ENCODE measurements around the gene KIRREL3. TPM values are rescaled to one million over a fixed set of nuclear protein-coding genes. Genes with fewer than 3 reads are reported as not detected.
A peak's percentile ranks its signal among the peaks of the same experiment; 100 is the strongest.

Gene KIRREL3
- total and polyA plus RNA-seq, 4 donors, result 0.02 to 0.71 (median 0.15) TPM; not detected in 1

GRCh38 chr11:126432525-126432924, 568.0 kb downstream of the KIRREL3 start:
- Histone ChIP-seq H3K27ac (ENCODE audit: low read depth in 1 of 2, low read length in 1 of 2) (peak overlapping the region in 1 of 2 donors; percentile 76), H3K9me3 (ENCODE audit: control insufficient read depth in 4 of 4, insufficient read depth in 3 of 4, low read length in 3 of 4) (no peaks in the 10 kb centered on the region), H3K4me1 (ENCODE audit: control insufficient read depth in 5 of 5, insufficient read depth in 5 of 5, low read length in 5 of 5) (peaks cover 4 to 17% (median 13%) of the 10 kb centered on the region in 5 donors), H3K9ac (ENCODE audit: insufficient read depth in 1 of 2, low read length in 2 of 2) (no peak overlapping the region), H3K27me3 (ENCODE audit: control insufficient read depth in 3 of 3, insufficient read depth in 3 of 3, low read length in 2 of 3) (no peaks in the 10 kb centered on the region), H3K4me3 (no peak overlapping the region), H3K36me3 (ENCODE audit: control insufficient read depth in 4 of 4, insufficient read depth in 4 of 4, low read length in 4 of 4) (peaks cover 0 to 6% (median 0%) of the 10 kb centered on the region in 4 donors)
- ATAC-seq (ENCODE audit: insufficient read depth, low FRiP score) (no peak), DNase-seq (no peak)
- TF ChIP-seq CTCF (IDR thresholded peaks at IDR 0.05; ENCODE audit: control extremely low read depth, extremely low read depth), result no peak
- 85 to 93% methylated on average over 6 of the region's 6 CpGs for WGBS, 2 donors

GRCh38 chr11:126432065-126432461, 568.5 kb downstream of the KIRREL3 start:
- peaks cover 0 to 2% (median 0%) of the 10 kb centered on the region in 4 donors for H3K36me3 ChIP-seq (ENCODE audit: control insufficient read depth in 4 of 4, insufficient read depth in 4 of 4, low read length in 4 of 4)
- 70 to 87% methylated on average over 3 of the region's 3 CpGs for WGBS, 2 donors
- peak overlapping the region; percentile 62 to 76 for H3K27ac ChIP-seq (ENCODE audit: low read depth in 1 of 2, low read length in 1 of 2)
- no peaks in the 10 kb centered on the region for H3K27me3 ChIP-seq (ENCODE audit: control insufficient read depth in 3 of 3, insufficient read depth in 3 of 3, low read length in 2 of 3)
- H3K9ac ChIP-seq (ENCODE audit: insufficient read depth in 1 of 2, low read length in 2 of 2), result no peak overlapping the region
- H3K4me3 ChIP-seq, result no peak overlapping the region
- H3K9me3 ChIP-seq (ENCODE audit: control insufficient read depth in 4 of 4, insufficient read depth in 3 of 4, low read length in 3 of 4), result no peaks in the 10 kb centered on the region
- peaks cover 4 to 17% (median 13%) of the 10 kb centered on the region in 5 donors for H3K4me1 ChIP-seq (ENCODE audit: control insufficient read depth in 5 of 5, insufficient read depth in 5 of 5, low read length in 5 of 5)
- DNase-seq, result no peak
- no peak for ATAC-seq (ENCODE audit: insufficient read depth, low FRiP score)
- no peak for TF ChIP-seq CTCF (IDR thresholded peaks at IDR 0.05; ENCODE audit: control extremely low read depth, extremely low read depth)

- ATAC-seq (ENCODE audit: insufficient read depth, low FRiP score), result peak; percentile 36
- no peak for TF ChIP-seq CTCF (IDR thresholded peaks at IDR 0.05; ENCODE audit: control extremely low read depth, extremely low read depth)
These were observed 569.0 kb downstream of the KIRREL3 start for GRCh38 chr11:126431401-126432064.

More at GRCh38 chr11:126431401-126432064, 569.0 kb downstream of the KIRREL3 start:
- Histone ChIP-seq H3K27me3 (ENCODE audit: control insufficient read depth in 3 of 3, insufficient read depth in 3 of 3, low read length in 2 of 3) (no peaks in the 10 kb centered on the region), H3K36me3 (ENCODE audit: control insufficient read depth in 4 of 4, insufficient read depth in 4 of 4, low read length in 4 of 4) (no peaks in the 10 kb centered on the region), H3K4me3 (no peak overlapping the region), H3K4me1 (ENCODE audit: control insufficient read depth in 5 of 5, insufficient read depth in 5 of 5, low read length in 5 of 5) (peaks cover 4 to 17% (median 13%) of the 10 kb centered on the region in 5 donors), H3K9me3 (ENCODE audit: control insufficient read depth in 4 of 4, insufficient read depth in 3 of 4, low read length in 3 of 4) (no peaks in the 10 kb centered on the region), H3K27ac (ENCODE audit: low read depth in 1 of 2, low read length in 1 of 2) (peak overlapping the region; percentile 79 to 85), H3K9ac (ENCODE audit: insufficient read depth in 1 of 2, low read length in 2 of 2) (no peak overlapping the region)
- WGBS, 2 donors, result 79 to 88% methylated on average over 23 of the region's 23 CpGs
- no peak for DNase-seq
